Hepatocyte (in vitro differentiated cells): ENCODE data around the gene NCOR1.

Source experiments
- CTCF ChIP-seq: fragments of 200-600 bp; sonication (generic); IDR thresholded peaks from 2 replicates; pipeline ENCODE4 v1.5.1; 2016; ENCODE audit warnings: antibody characterized with exemption, mild to moderate bottlenecking; ENCODE audit not compliant: poor library complexity
- EZH2 ChIP-seq: fragments of 200-600 bp; sonication (generic); IDR thresholded peaks from 2 replicates; pipeline ENCODE4 v1.6.1; 2016; ENCODE audit warnings: antibody characterized with exemption, mild to moderate bottlenecking, borderline replicate concordance
- EZH2phosphoT487 ChIP-seq: fragments of 200-600 bp; sonication (generic); IDR thresholded peaks from one replicate; pipeline ENCODE4 v1.6.1; 2018; ENCODE audit warnings: antibody characterized with exemption, mild to moderate bottlenecking, low read depth, moderate library complexity; ENCODE audit not compliant: unreplicated experiment, severe bottlenecking

- TF ChIP-seq CTCF (no peak), EZH2 (no peak), EZH2phosphoT487 (no peak)
Measured at GRCh38 chr17:15981646-15982580, 233.4 kb downstream of the NCOR1 start.
